SK-N-SH (cell line): Measurements from ENCODE around the gene CD93. TPM values are rescaled to one million over a fixed set of nuclear protein-coding genes. Genes with fewer than 3 reads are reported as not detected.

Experiments
- CTCF ChIA-PET: fragments of 300-600, 350-600 bp; formaldehyde crosslinking; extraction: SDS; loops from one replicate; lab custom pipeline; 2021; lab: Yijun Ruan, JAX
- POLR2A ChIA-PET: fragments of 350-600 bp; sonication (Branson Sonifier 250); formaldehyde crosslinking; extraction: SDS; loops from one replicate; lab custom pipeline; 2020; ENCODE audit warnings: antibody characterized with exemption, inconsistent platforms; lab: Yijun Ruan, JAX
- DNase-seq: peaks from one replicate; pipeline ENCODE4 v3.0.0; 2012
- H2AFZ ChIP-seq: fragments of 200-600 bp; sonication (generic); 2 replicates; pipeline ENCODE4 v1.8.1; 2016; ENCODE audit warnings: antibody characterized with exemption, mild to moderate bottlenecking, low read depth
- H3F3A ChIP-seq: fragments of 200-600 bp; sonication (generic); replicated peaks from 2 replicates; pipeline ENCODE3; 2016; ENCODE audit warnings: antibody characterized with exemption, mild to moderate bottlenecking; ENCODE audit not compliant: insufficient read depth
- H3K27ac ChIP-seq, 2 experiments: fragments of 200-500 bp in 1 of 2; fragments of 200-600 bp in 1 of 2; sonication (Bioruptor generic) in 1 of 2; sonication (generic), shearing (Covaris generic) in 1 of 2; 2 replicates each; pipeline versions ENCODE4 v1.5.1 to v1.6.1; 2014 to 2016; ENCODE audit warnings: low read depth in 2 of 2, inconsistent platforms in 1 of 2, low read length in 1 of 2, mild to moderate bottlenecking in 1 of 2, mixed read lengths in 1 of 2
- H3K27me3 ChIP-seq: fragments of 200-600 bp; sonication (generic), shearing (Covaris generic); 2 replicates; pipeline ENCODE4 v1.6.1; 2016; ENCODE audit warnings: mixed run types; ENCODE audit not compliant: insufficient read depth
- H3K36me3 ChIP-seq, 2 experiments: fragments of 200-500 bp in 1 of 2; fragments of 200-600 bp in 1 of 2; sonication (Bioruptor generic) in 1 of 2; sonication (generic) in 1 of 2; replicated peaks in 1 of 2; 2 replicates each; pipeline versions ENCODE3 to v1.5.1; 2014 to 2016; ENCODE audit warnings: low read length in 1 of 2, mild to moderate bottlenecking in 1 of 2; ENCODE audit not compliant: insufficient read depth in 2 of 2, control insufficient read depth in 1 of 2
- H3K4me1 ChIP-seq, 2 experiments: fragments of 200-500 bp in 1 of 2; fragments of 200-600 bp in 1 of 2; sonication (Bioruptor generic) in 1 of 2; sonication (generic), shearing (Covaris generic) in 1 of 2; 2 replicates each; pipeline versions ENCODE4 v1.5.1 to v1.6.1; 2014 to 2016; ENCODE audit warnings: low read depth in 1 of 2, low read length in 1 of 2, mixed run types in 1 of 2; ENCODE audit not compliant: insufficient read depth in 2 of 2, control insufficient read depth in 1 of 2
- H3K4me2 ChIP-seq: fragments of 200-600 bp; sonication (generic), shearing (Covaris generic); 2 replicates; pipeline ENCODE4 v1.6.1; 2017; ENCODE audit warnings: mixed run types
- H3K4me3 ChIP-seq, 2 experiments: fragments of 200-500 bp in 1 of 2; fragments of 200-600 bp in 1 of 2; sonication (Bioruptor generic) in 1 of 2; sonication (generic), shearing (Covaris generic) in 1 of 2; 2 replicates each; pipeline versions ENCODE4 v1.5.1 to v1.8.1; 2014 to 2016; ENCODE audit warnings: low read depth in 2 of 2, inconsistent platforms in 1 of 2, low read length in 1 of 2, mild to moderate bottlenecking in 1 of 2, mixed read lengths in 1 of 2, moderate library complexity in 1 of 2
- H3K79me2 ChIP-seq: fragments of 200-600 bp; sonication (generic); 2 replicates; pipeline ENCODE4 v1.8.1; 2017; ENCODE audit warnings: mild to moderate bottlenecking; ENCODE audit not compliant: insufficient read depth
- H3K9ac ChIP-seq: fragments of 200-600 bp; sonication (generic); 2 replicates; pipeline ENCODE4 v1.6.1; 2017; ENCODE audit warnings: mixed run types
- H3K9me2 ChIP-seq: fragments of 200-600 bp; sonication (generic); 2 replicates; pipeline ENCODE4 v1.6.1; 2017; ENCODE audit warnings: mixed run types
- H3K9me3 ChIP-seq: fragments of 200-600 bp; sonication (generic); 2 replicates; pipeline ENCODE4 v1.6.1; 2017; ENCODE audit warnings: mixed run types, mild to moderate bottlenecking, moderate library complexity
- H4K20me1 ChIP-seq: fragments of 200-600 bp; sonication (generic); 2 replicates; pipeline ENCODE4 v1.6.1; 2017; ENCODE audit warnings: mild to moderate bottlenecking, mixed run types; ENCODE audit not compliant: insufficient read depth
- CHD2 ChIP-seq: fragments of 150-350 bp; IDR thresholded peaks from 2 replicates; pipeline ENCODE4 v1.6.1; 2018; ENCODE audit warnings: low read length; ENCODE audit not compliant: partially characterized antibody
- CTCF ChIP-seq: fragments of 200-600 bp; sonication (generic); IDR thresholded peaks from 2 replicates; pipeline ENCODE4 v1.6.1; 2017; ENCODE audit warnings: antibody characterized with exemption, mild to moderate bottlenecking, moderate library complexity
- FOXJ3 ChIP-seq: sonication (generic); formaldehyde crosslinking; IDR thresholded peaks from 2 replicates; pipeline ENCODE4 v1.5.1; 2020; ENCODE audit warnings: mild to moderate bottlenecking, missing genetic modification reagents
- GABPA ChIP-seq: IDR thresholded peaks from 2 replicates; pipeline ENCODE4 v1.4.0; 2012; ENCODE audit warnings: low read depth, mild to moderate bottlenecking
- GATA2 ChIP-seq: sonication (generic); formaldehyde crosslinking; IDR thresholded peaks from 2 replicates; pipeline ENCODE4 v1.5.0; 2020; ENCODE audit warnings: mild to moderate bottlenecking, missing genetic modification reagents
- MXI1 ChIP-seq: IDR thresholded peaks from 2 replicates; pipeline ENCODE4 v1.6.1; 2012; ENCODE audit warnings: mild to moderate bottlenecking, low read depth, low read length, improper control_type of control experiment
- NRF1 ChIP-seq: IDR thresholded peaks from 2 replicates; pipeline ENCODE4 v1.6.1; 2012; ENCODE audit warnings: low read depth, mild to moderate bottlenecking, low read length
- POLR2AphosphoS5 ChIP-seq: IDR thresholded peaks from 2 replicates; pipeline ENCODE4 v1.6.1; 2012; ENCODE audit warnings: low read depth, low read length
- RAD21 ChIP-seq: IDR thresholded peaks from 2 replicates; pipeline ENCODE4 v1.6.1; 2012; ENCODE audit warnings: mild to moderate bottlenecking, low read length
- RCOR1 ChIP-seq: fragments of 150-350 bp; IDR thresholded peaks from 2 replicates; pipeline ENCODE4 v1.6.1; 2017; ENCODE audit warnings: antibody characterized with exemption, low read length
- RFX5 ChIP-seq: IDR thresholded peaks from 2 replicates; pipeline ENCODE4 v1.6.1; 2012; ENCODE audit warnings: mild to moderate bottlenecking, improper control_type of control experiment, low read length
- RXRA ChIP-seq: IDR thresholded peaks from 2 replicates; pipeline ENCODE4 v1.4.0; 2012; ENCODE audit warnings: low read depth, mild to moderate bottlenecking, borderline replicate concordance
- SIN3A ChIP-seq: IDR thresholded peaks from 2 replicates; pipeline ENCODE4 v1.6.1; 2012; ENCODE audit warnings: low read depth, mild to moderate bottlenecking, low read length, moderate library complexity, borderline replicate concordance
- USF1 ChIP-seq: IDR thresholded peaks from 2 replicates; pipeline ENCODE4 v1.4.0; 2012; ENCODE audit warnings: low read depth, borderline replicate concordance
- ZBTB33 ChIP-seq: IDR thresholded peaks from 2 replicates; pipeline ENCODE4 v1.4.0; 2012; ENCODE audit warnings: low read depth, borderline replicate concordance
- WGBS: methylation state at CpG from one replicate; pipeline ENCODE4 v1.1.6; 2017; ENCODE audit warnings: low lambda C conversion rate; 5-methylcytosine and 5-hydroxymethylcytosine counted together
- polyA plus RNA-seq, 3 experiments: library from polyadenylated mRNA; depleted of rRNA; stranded (reverse); fragments of >200 nt; gene quantifications; 2 replicates each; pipeline ENCODE4 v1.2.3, GENCODE V29; 2012

CD93 gene
- polyA plus RNA-seq, 1 of the 3 experiments (the other 2 are of a cell fraction): 0.03 TPM

GRCh38 chr20:23079926-23080325 is 6.2 kb downstream of the CD93 start:
- ChIA-PET CTCF (interaction anchor here (1.1 kb wide), 1 partner anchor 155 kb away, joined by 3 read pairs; no protein-coding TSS in a partner anchor), POLR2A (no interaction called here)
- Histone ChIP-seq H3K9me3 (no peaks in the 10 kb centered on the region), H2AFZ (no peak overlapping the region), H3K4me2 (no peak overlapping the region), H3K4me3 (no peak overlapping the region), H3K9ac (no peak overlapping the region), H4K20me1 (no peaks in the 10 kb centered on the region), H3K4me1 (no peaks in the 10 kb centered on the region), H3K27me3 (peaks cover 48% of the 10 kb centered on the region), H3K79me2 (no peaks in the 10 kb centered on the region), H3K27ac (no peak overlapping the region), H3K9me2 (no peaks in the 10 kb centered on the region), H3F3A (no peaks in the 10 kb centered on the region), H3K36me3 (no peaks in the 10 kb centered on the region)
- no peak for DNase-seq
- TF ChIP-seq CTCF: no peak
- no peak for TF ChIP-seq GATA2 (CRISPR knock-in tag)
- TF ChIP-seq RFX5: no peak
- 2% methylated on average over 2 of the region's 2 CpGs for WGBS

- H3F3A ChIP-seq: no peaks in the 10 kb centered on the region
- H3K27me3 ChIP-seq: peaks cover 48% of the 10 kb centered on the region
- H3K4me3 ChIP-seq: no peak overlapping the region; a peak in 1 of 4 replicates
- H3K79me2 ChIP-seq: no peaks in the 10 kb centered on the region
- no peak overlapping the region for H2AFZ ChIP-seq
- no peaks in the 10 kb centered on the region for H3K9me3 ChIP-seq
- H3K9ac ChIP-seq: no peak overlapping the region
- H3K4me2 ChIP-seq: no peak overlapping the region
- no peak for DNase-seq
- CTCF ChIA-PET: no interaction called here
- H3K27ac ChIP-seq: no peak overlapping the region
- no peaks in the 10 kb centered on the region for H3K4me1 ChIP-seq
- TF ChIP-seq CTCF: peak; percentile 41; the same call in 1 of the 2 replicates
- TF ChIP-seq RFX5: no peak
- no peaks in the 10 kb centered on the region for H3K9me2 ChIP-seq
- no peaks in the 10 kb centered on the region for H3K36me3 ChIP-seq
- POLR2A ChIA-PET: no interaction called here
- WGBS: 7% methylated on average over 5 of the region's 6 CpGs
- H4K20me1 ChIP-seq: no peaks in the 10 kb centered on the region
Measured at GRCh38 chr20:23079016-23079351, 7.1 kb downstream of the CD93 start.

- CTCF ChIA-PET: no interaction called here
- no peak for DNase-seq
Measured at GRCh38 chr20:23078351-23079015, 7.6 kb downstream of the CD93 start.

More at GRCh38 chr20:23078351-23079015, 7.6 kb downstream of the CD93 start:
- H3K79me2 ChIP-seq: no peaks in the 10 kb centered on the region
- H3K9me2 ChIP-seq: no peaks in the 10 kb centered on the region
- no peaks in the 10 kb centered on the region for H3K4me1 ChIP-seq
- no peak overlapping the region for H2AFZ ChIP-seq
- H4K20me1 ChIP-seq: no peaks in the 10 kb centered on the region
- peaks cover 48% of the 10 kb centered on the region for H3K27me3 ChIP-seq
- TF ChIP-seq RAD21: no peak
- no peak for TF ChIP-seq ZBTB33
- no peak for TF ChIP-seq MXI1
- TF ChIP-seq GABPA: no peak
- TF ChIP-seq USF1: no peak
- no peak for TF ChIP-seq POLR2AphosphoS5
- no peak for TF ChIP-seq CHD2
- no peak for TF ChIP-seq NRF1
- no peak for TF ChIP-seq SIN3A
- no peak for TF ChIP-seq RXRA
- TF ChIP-seq RCOR1: no peak
- no peak for TF ChIP-seq FOXJ3 (CRISPR knock-in tag)
- TF ChIP-seq RFX5: no peak
- H3K4me3 ChIP-seq: no peak overlapping the region
- no peaks in the 10 kb centered on the region for H3K9me3 ChIP-seq
- no peak overlapping the region for H3K9ac ChIP-seq
- no peaks in the 10 kb centered on the region for H3F3A ChIP-seq
- WGBS: 11% methylated on average over 5 of the region's 5 CpGs
- H3K4me2 ChIP-seq: no peak overlapping the region
- no peaks in the 10 kb centered on the region for H3K36me3 ChIP-seq
- H3K27ac ChIP-seq: no peak overlapping the region
- POLR2A ChIA-PET: no interaction called here
